ENCODE results near the gene HMGXB3. TPM values are rescaled to one million over a fixed set of nuclear protein-coding genes. Genes with fewer than 3 reads are reported as not detected.

Gene HMGXB3
- total RNA-seq, 1 experiment from 2014 or later = 67.8 TPM

DNA sequence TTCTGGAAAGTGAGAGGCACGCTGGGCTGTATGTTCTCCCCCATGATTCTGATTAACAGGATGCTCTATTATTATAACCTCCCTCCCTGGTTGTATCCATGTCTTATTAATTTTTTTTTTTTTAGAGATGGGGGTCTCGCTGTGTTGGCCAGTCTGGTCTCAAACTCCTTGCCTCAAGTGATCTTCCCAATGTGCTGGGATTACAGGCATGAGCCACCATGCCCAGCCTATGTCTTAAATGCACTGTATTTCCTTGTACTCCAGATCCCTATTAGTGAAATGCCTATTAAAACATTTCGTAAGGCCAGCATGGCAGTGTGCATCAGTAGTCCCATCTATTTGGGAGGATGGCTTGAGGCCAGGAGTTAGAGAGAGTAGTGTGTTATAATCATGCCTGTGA lies 7.1 kb upstream of the HMGXB3 start:
- intact Hi-C loops (cut with micrococcal nuclease) = no loop called here
- BruUV-seq (replicated peaks) = no TSS peak
- POLR2A ChIA-PET = interaction anchor here (0.6 to 1.6 kb wide), 10 partner anchors 9 to 244 kb away, joined by 3 to 10 read pairs (median 4); no protein-coding TSS in a partner anchor
- Mint-ChIP-seq H3K4me1 (ENCODE audit: insufficient read depth, unreplicated experiment) (peaks cover 11% of the 10 kb centered on the region), H3K9me3 (ENCODE audit: unreplicated experiment) (no peaks in the 10 kb centered on the region), H3K4me3 (ENCODE audit: unreplicated experiment) (no peak overlapping the region), H3K27me3 (ENCODE audit: insufficient read depth, unreplicated experiment) (no peaks in the 10 kb centered on the region), H3K36me3 (ENCODE audit: insufficient read depth, unreplicated experiment) (peaks cover 18% of the 10 kb centered on the region), H3K27ac (ENCODE audit: low read depth, unreplicated experiment) (no peak overlapping the region)
- CTCF ChIA-PET = interaction anchor here (0.6 to 6.0 kb wide), 19 partner anchors 10 to 331 kb away, joined by 3 to 195 read pairs (median 4); partner anchors contain the start of gene SLC26A2
- no peak for DNase-seq (ENCODE audit: unreplicated experiment)
- TF ChIP-seq, protein P1, sequence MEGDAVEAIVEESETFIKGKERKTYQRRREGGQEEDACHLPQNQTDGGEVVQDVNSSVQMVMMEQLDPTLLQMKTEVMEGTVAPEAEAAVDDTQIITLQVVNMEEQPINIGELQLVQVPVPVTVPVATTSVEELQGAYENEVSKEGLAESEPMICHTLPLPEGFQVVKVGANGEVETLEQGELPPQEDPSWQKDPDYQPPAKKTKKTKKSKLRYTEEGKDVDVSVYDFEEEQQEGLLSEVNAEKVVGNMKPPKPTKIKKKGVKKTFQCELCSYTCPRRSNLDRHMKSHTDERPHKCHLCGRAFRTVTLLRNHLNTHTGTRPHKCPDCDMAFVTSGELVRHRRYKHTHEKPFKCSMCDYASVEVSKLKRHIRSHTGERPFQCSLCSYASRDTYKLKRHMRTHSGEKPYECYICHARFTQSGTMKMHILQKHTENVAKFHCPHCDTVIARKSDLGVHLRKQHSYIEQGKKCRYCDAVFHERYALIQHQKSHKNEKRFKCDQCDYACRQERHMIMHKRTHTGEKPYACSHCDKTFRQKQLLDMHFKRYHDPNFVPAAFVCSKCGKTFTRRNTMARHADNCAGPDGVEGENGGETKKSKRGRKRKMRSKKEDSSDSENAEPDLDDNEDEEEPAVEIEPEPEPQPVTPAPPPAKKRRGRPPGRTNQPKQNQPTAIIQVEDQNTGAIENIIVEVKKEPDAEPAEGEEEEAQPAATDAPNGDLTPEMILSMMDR (IDR thresholded peaks at IDR 0.05; ENCODE audit: unreplicated experiment) = no peak

- no peak overlapping the region for H3K27ac Mint-ChIP-seq (ENCODE audit: low read depth, unreplicated experiment)
- BruUV-seq (replicated peaks) = no TSS peak
- POLR2A ChIA-PET = interaction anchor here (1.6 kb wide), 1 partner anchor 26 kb away, joined by 9 read pairs; no protein-coding TSS in a partner anchor
- peaks cover 17% of the 10 kb centered on the region for H3K4me1 Mint-ChIP-seq (ENCODE audit: insufficient read depth, unreplicated experiment)
- DNase-seq (ENCODE audit: unreplicated experiment) = no peak
- no peaks in the 10 kb centered on the region for H3K9me3 Mint-ChIP-seq (ENCODE audit: unreplicated experiment)
- intact Hi-C loops (cut with micrococcal nuclease) = no loop called here
- CTCF ChIA-PET = interaction anchor here (0.7 to 6.0 kb wide), 7 partner anchors 37 to 163 kb away, joined by 3 to 195 read pairs (median 12); no protein-coding TSS in a partner anchor
- TF ChIP-seq, protein P1 (IDR thresholded peaks at IDR 0.05; ENCODE audit: unreplicated experiment) = no peak
- H3K4me3 Mint-ChIP-seq (ENCODE audit: unreplicated experiment) = no peak overlapping the region
- H3K36me3 Mint-ChIP-seq (ENCODE audit: insufficient read depth, unreplicated experiment) = peaks cover 20% of the 10 kb centered on the region
- no peaks in the 10 kb centered on the region for H3K27me3 Mint-ChIP-seq (ENCODE audit: insufficient read depth, unreplicated experiment)
Measured at GRCh38 chr5:149995385-149996204, 4.9 kb upstream of the HMGXB3 start.

DNA sequence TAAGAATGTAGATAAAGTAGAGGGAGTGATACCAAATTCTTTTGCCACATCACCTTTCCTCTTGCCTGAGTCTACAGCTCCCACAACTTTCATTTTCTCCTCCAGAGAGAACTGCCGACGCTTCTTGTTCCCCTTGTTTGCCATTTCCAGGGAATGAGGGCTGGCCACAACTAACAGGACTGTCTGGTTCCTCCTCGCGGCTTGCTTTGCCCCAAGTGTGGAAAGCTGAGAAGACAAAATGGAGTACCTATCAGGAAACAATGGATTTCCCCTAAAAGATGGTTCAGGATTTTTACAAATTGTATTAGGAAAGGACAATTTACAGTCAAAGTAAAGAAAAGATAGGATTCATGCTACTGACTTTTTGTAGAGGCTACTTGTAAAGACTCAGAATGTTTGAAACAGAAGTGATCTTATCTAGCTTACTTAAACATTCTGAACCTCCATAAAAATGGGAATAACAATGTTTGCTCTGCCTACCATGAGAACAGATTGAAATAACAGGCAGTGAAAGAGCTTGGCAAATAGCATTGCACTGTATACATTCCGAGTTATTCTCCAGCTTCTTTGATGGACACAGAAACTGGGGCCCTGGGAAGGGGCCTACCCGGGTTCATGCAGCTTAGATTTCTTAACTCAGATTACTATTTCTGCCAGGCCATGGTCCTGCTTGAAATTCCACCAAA lies 4.2 kb upstream of the HMGXB3 start:
- H3K27ac Mint-ChIP-seq (ENCODE audit: low read depth, unreplicated experiment) = no peak overlapping the region
- intact Hi-C loops (cut with micrococcal nuclease) = no loop called here
- CTCF ChIA-PET = interaction anchor here (0.6 to 2.7 kb wide), 11 partner anchors 10 to 361 kb away, joined by 3 to 14 read pairs (median 5); no protein-coding TSS in a partner anchor

More for the DNA sequence above, 4.2 kb upstream of the HMGXB3 start:
- peaks cover 17% of the 10 kb centered on the region for H3K4me1 Mint-ChIP-seq (ENCODE audit: insufficient read depth, unreplicated experiment)
- BruUV-seq (replicated peaks) = no TSS peak
- TF ChIP-seq, protein P1 (IDR thresholded peaks at IDR 0.05; ENCODE audit: unreplicated experiment) = no peak
- POLR2A ChIA-PET = interaction anchor here (1.0 to 1.6 kb wide), 5 partner anchors 15 to 167 kb away, joined by 3 to 9 read pairs (median 3); no protein-coding TSS in a partner anchor
- no peak overlapping the region for H3K4me3 Mint-ChIP-seq (ENCODE audit: unreplicated experiment)
- no peaks in the 10 kb centered on the region for H3K9me3 Mint-ChIP-seq (ENCODE audit: unreplicated experiment)
- H3K36me3 Mint-ChIP-seq (ENCODE audit: insufficient read depth, unreplicated experiment) = peaks cover 20% of the 10 kb centered on the region
- H3K27me3 Mint-ChIP-seq (ENCODE audit: insufficient read depth, unreplicated experiment) = no peaks in the 10 kb centered on the region
- no peak for DNase-seq (ENCODE audit: unreplicated experiment)
